Epithelial cell of esophagus (primary cell): ENCODE results near the gene S1PR4.

Source experiments
- DNase-seq: peaks from one replicate; pipeline ENCODE4 v3.0.0; 2010; ENCODE audit warnings: low read depth
- H3K4me3 ChIP-seq: 2 replicates; pipeline ENCODE4 v1.5.1; 2011; ENCODE audit warnings: mild to moderate bottlenecking, low read length, control low read depth
- TF ChIP-seq, protein P1 (sequence below): IDR thresholded peaks from 2 replicates; pipeline ENCODE4 v1.5.1; 2011; ENCODE audit warnings: low read depth, mild to moderate bottlenecking, low read length, control low read depth, inconsistent platforms; ENCODE audit not compliant: insufficient read depth; ENCODE audit errors: missing control alignments

The S1PR4 gene

GRCh38 chr19:3136684-3137055 is 41.9 kb upstream of the S1PR4 start:
- peak; percentile 95 for DNase-seq
- TF ChIP-seq, protein P1, sequence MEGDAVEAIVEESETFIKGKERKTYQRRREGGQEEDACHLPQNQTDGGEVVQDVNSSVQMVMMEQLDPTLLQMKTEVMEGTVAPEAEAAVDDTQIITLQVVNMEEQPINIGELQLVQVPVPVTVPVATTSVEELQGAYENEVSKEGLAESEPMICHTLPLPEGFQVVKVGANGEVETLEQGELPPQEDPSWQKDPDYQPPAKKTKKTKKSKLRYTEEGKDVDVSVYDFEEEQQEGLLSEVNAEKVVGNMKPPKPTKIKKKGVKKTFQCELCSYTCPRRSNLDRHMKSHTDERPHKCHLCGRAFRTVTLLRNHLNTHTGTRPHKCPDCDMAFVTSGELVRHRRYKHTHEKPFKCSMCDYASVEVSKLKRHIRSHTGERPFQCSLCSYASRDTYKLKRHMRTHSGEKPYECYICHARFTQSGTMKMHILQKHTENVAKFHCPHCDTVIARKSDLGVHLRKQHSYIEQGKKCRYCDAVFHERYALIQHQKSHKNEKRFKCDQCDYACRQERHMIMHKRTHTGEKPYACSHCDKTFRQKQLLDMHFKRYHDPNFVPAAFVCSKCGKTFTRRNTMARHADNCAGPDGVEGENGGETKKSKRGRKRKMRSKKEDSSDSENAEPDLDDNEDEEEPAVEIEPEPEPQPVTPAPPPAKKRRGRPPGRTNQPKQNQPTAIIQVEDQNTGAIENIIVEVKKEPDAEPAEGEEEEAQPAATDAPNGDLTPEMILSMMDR: no peak
- peak overlapping the region; percentile 67 for H3K4me3 ChIP-seq

DNA sequence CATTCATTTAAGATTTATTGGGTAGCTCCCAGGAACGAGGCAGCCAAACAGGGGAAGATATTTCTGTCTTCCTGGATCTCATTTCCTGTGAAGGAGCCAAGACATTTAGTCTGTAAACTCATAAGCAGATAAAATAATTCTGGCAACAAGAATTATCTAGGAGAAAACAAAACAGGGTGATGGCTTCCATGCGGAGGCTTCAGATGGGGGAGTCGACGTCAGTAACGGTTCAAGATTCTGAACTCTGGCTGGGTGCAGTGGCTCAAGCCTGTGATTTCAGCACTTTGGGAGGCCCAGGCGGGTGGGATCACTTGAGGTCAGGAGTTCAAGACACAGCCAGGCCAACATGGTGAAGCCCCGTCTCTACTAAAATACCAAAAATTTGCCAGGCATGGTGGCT is 41.5 kb upstream of the S1PR4 start:
- DNase-seq: no peak

GRCh38 chr19:3138268-3138667 is 40.3 kb upstream of the S1PR4 start:
- TF ChIP-seq, protein P1: no peak

More for the DNA sequence above, 41.5 kb upstream of the S1PR4 start:
- TF ChIP-seq, protein P1: no peak
- peak overlapping the region; percentile 67 for H3K4me3 ChIP-seq

GRCh38 chr19:3140667-3141038 is 37.9 kb upstream of the S1PR4 start:
- no peak for DNase-seq
- no peak overlapping the region for H3K4me3 ChIP-seq
- TF ChIP-seq, protein P1: no peak

More at GRCh38 chr19:3138268-3138667, 40.3 kb upstream of the S1PR4 start:
- no peak for DNase-seq
- no peak overlapping the region for H3K4me3 ChIP-seq

DNA sequence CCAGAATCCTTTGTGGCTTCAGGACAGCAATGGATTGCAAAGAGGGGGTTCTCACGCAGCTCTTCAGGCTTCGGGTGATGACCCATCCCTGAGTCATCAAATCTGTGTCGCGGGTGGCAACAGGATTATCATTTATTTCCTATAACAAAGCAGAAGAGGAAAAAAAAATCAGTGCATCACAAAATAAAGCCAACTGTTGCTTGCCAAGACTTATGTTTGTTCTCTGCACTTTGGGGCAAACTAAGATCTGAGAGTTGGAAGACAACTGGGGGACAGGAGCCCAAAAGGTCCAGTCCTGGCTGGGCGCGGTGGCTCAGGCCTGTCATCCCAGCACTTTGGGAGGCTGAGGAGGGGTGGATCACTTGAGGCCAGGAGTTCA is 36.3 kb upstream of the S1PR4 start:
- TF ChIP-seq, protein P1: no peak
- no peak overlapping the region for H3K4me3 ChIP-seq
- DNase-seq: peak; percentile 84

GRCh38 chr19:3142781-3143337 is 35.7 kb upstream of the S1PR4 start:
- DNase-seq: no peak
- TF ChIP-seq, protein P1: no peak
- H3K4me3 ChIP-seq: no peak overlapping the region
